ENCODE data around the gene SUGCT. TPM values are rescaled to one million over a fixed set of nuclear protein-coding genes. Genes with fewer than 3 reads are reported as not detected.

SUGCT gene
- total RNA-seq, 1 donor from 2014 or later, result 4.4 TPM

DNA sequence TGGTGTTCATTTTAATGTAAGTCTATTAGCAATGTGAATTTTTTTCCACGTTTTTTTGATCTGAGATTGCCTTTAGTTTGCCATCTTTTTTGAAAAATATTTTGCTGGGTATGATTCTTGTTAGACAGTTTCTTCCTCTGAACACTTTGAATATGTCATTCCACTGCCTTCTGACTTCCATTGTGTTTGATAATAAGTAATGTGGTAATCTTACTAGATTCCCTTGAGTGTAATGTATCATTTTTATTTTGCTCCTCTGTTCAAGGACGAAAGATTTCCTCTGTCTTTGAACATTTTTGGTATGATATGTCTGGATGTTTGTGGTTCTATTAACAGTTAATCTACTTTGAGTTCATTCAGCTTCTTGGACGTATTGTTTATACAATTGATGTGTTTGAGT, 371.4 kb downstream of the SUGCT start:
- H3K4me3 ChIP-seq (ENCODE audit: low read depth, low read length), result no peak overlapping the region
- no peak for DNase-seq (ENCODE audit: low read depth)
- TF ChIP-seq, protein P1, sequence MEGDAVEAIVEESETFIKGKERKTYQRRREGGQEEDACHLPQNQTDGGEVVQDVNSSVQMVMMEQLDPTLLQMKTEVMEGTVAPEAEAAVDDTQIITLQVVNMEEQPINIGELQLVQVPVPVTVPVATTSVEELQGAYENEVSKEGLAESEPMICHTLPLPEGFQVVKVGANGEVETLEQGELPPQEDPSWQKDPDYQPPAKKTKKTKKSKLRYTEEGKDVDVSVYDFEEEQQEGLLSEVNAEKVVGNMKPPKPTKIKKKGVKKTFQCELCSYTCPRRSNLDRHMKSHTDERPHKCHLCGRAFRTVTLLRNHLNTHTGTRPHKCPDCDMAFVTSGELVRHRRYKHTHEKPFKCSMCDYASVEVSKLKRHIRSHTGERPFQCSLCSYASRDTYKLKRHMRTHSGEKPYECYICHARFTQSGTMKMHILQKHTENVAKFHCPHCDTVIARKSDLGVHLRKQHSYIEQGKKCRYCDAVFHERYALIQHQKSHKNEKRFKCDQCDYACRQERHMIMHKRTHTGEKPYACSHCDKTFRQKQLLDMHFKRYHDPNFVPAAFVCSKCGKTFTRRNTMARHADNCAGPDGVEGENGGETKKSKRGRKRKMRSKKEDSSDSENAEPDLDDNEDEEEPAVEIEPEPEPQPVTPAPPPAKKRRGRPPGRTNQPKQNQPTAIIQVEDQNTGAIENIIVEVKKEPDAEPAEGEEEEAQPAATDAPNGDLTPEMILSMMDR (conservative IDR thresholded peaks at IDR 0.05; ENCODE audit: low read depth, low read length), result no peak

DNA sequence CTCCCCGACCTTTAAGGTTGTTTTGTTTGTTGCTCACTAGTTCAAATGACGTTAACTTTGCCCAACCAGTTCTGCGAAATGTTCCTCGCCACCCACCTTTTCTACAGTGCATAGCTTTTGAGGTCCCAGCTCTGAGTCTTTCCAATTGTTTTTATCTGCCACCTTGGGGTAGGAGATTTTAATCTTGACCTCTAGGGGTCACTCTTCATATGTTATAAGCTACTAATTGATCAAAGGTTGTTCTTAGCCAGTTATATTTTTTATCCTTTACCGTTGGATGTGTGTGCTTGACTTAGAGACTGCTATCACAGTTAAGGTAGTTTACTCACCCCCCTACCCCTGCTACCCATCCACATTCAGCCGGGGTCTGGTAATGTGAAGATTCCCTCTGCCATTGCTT, 372.4 kb downstream of the SUGCT start:
- DNase-seq (ENCODE audit: low read depth), result no peak
- H3K4me3 ChIP-seq (ENCODE audit: low read depth, low read length), result no peak overlapping the region
- TF ChIP-seq, protein P1 (conservative IDR thresholded peaks at IDR 0.05; ENCODE audit: low read depth, low read length), result peak; percentile 17

DNA sequence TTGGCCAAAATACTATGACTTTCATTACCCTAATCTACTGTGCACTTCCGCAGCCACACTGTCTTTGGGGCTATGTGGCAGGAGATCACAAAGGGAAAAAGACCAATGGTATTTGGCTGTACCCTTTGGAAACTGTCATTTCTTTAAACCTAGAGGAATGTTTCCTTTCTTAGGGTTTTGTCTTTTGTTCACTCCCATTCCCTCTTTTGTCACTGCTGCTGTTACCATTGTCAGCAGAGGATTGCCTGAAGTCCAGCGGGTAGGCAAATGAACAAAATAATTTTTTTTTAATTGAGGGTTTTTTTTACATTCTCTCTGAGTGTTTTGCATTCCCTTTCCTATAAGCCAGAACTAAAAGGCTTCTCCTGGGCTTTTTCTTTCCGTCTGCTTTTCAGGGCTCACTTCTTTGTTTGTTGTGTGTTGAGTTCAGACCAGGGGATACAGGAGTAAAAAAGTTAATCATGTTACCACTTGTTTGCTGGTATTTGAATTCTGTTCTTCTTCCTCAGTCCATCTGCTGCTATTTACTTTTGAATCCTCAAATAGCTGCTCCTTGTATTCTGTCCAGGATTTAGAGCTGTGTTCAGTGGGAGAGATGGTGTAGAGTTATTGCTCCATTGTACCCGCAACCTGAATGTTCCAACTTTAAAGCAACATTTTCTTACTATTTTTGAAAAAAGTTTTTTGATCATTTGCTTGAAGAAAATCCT, 374.6 kb downstream of the SUGCT start:
- DNase-seq (ENCODE audit: low read depth), result no peak
- no peak overlapping the region for H3K4me3 ChIP-seq (ENCODE audit: low read depth, low read length)
- TF ChIP-seq, protein P1 (conservative IDR thresholded peaks at IDR 0.05; ENCODE audit: low read depth, low read length), result no peak

DNA sequence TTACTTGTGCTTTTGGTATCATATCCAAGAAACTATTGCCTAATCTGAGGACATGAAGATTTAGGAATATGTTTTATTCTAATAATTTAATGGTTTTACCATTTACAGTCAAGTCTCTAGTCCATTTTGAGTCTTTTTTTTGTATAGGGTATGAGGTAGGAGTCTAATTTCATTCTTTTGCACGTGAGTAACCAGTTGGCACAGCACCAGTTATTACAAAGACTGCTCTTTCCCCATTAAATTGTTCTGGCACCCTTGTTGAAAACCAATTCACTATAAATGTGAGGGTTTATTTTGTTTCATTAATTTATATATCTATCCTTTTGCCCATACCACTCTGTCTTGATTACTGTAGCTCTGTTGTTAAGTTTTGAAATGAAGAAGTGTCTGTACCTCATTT, 381.6 kb downstream of the SUGCT start:
- H3K4me3 ChIP-seq (ENCODE audit: low read depth, low read length), result no peak overlapping the region
- no peak for DNase-seq (ENCODE audit: low read depth)
- TF ChIP-seq, protein P1 (conservative IDR thresholded peaks at IDR 0.05; ENCODE audit: low read depth, low read length), result no peak

DNA sequence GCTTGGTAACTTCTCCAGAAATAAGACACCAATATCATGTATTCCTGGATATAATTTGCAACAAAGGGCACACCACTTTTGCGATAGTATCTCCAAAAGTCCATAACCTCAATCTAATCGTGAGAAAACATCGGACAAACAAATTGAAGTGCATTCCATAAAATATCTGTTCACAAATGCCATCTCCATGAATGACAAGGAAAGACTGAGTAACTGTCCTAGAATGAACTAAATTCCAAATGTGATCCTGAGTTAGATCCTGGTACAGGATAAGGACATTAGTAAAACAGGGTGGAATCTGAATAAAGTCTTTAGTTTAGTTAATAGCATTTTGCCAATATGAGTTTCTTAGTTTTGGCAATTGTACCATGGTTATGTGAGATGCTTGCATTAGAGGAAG, 384.2 kb downstream of the SUGCT start:
- H3K4me3 ChIP-seq (ENCODE audit: low read depth, low read length), result no peak overlapping the region
- TF ChIP-seq, protein P1 (conservative IDR thresholded peaks at IDR 0.05; ENCODE audit: low read depth, low read length), result no peak
- no peak for DNase-seq (ENCODE audit: low read depth)

DNA sequence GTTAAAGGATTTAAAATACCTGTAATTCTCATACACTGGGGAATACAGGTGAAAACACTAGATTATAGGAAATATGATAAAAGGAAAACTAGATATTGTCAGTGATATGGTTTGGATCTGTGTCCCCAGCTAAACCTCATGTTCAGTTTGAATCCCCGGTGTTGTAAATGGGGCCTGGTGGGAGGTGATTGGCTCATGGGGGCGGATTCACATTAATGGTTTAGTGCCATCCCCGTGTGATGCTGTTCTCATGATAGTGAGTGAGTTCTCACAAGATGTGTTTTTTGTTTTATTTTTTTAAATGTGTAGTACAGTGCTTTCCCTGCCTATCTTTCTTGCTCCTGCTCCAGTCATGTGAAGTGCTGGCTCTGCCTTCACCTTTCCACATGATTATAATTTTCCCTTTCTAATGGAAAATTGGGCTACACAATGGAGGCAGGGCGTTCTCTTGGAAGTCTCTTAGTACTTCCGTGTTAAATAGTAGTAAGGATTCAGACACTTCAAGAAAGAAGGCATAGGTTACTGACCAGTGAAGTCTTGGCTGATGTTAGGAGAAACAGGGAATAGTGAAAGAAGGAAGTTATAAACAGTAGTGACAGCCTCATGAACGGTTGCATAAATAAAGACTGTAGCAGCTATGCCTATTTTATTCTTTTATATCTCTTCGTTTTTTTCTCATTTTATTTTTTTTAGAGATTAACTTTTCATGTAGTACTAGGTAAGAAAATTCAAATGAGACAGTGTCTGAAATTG, 386.4 kb downstream of the SUGCT start:
- TF ChIP-seq, protein P1 (conservative IDR thresholded peaks at IDR 0.05; ENCODE audit: low read depth, low read length), result no peak
- no peak overlapping the region for H3K4me3 ChIP-seq (ENCODE audit: low read depth, low read length)
- DNase-seq (ENCODE audit: low read depth), result no peak
